LNCaP clone FGC (cell line): Measurements from ENCODE around the gene HSBP1L1.

Source experiments
- DNase-seq: peaks from one replicate; pipeline ENCODE4 v3.0.0-alpha.2; 2011; ENCODE audit warnings: low read depth
- H3K4me3 ChIP-seq: 2 replicates; pipeline ENCODE4 v1.5.1; 2011; ENCODE audit warnings: mild to moderate bottlenecking, low read depth, low read length, control low read depth
- CTCF ChIP-seq: IDR thresholded peaks from 2 replicates; pipeline ENCODE4 v1.5.1; 2012; ENCODE audit warnings: mild to moderate bottlenecking; ENCODE audit not compliant: control insufficient read depth, insufficient read depth; ENCODE audit errors: extremely low read depth

The HSBP1L1 gene

GRCh38 chr18:79931475-79931874, 33.0 kb upstream of the HSBP1L1 start:
- TF ChIP-seq CTCF: no peak
- DNase-seq: no peak

GRCh38 chr18:79932907-79933306, 31.5 kb upstream of the HSBP1L1 start:
- no peak for DNase-seq
- TF ChIP-seq CTCF: no peak
- H3K4me3 ChIP-seq: no peak overlapping the region

More at GRCh38 chr18:79931475-79931874, 33.0 kb upstream of the HSBP1L1 start:
- H3K4me3 ChIP-seq: no peak overlapping the region

GRCh38 chr18:79933765-79934164, 30.7 kb upstream of the HSBP1L1 start:
- no peak for DNase-seq
- peak; percentile 71 for TF ChIP-seq CTCF
- H3K4me3 ChIP-seq: no peak overlapping the region

GRCh38 chr18:79934311-79935097, 29.9 kb upstream of the HSBP1L1 start:
- no peak overlapping the region for H3K4me3 ChIP-seq
- no peak for DNase-seq
- peak; percentile 52 for TF ChIP-seq CTCF

- no peak for DNase-seq
- H3K4me3 ChIP-seq: no peak overlapping the region
- TF ChIP-seq CTCF: no peak
These were observed 29.4 kb upstream of the HSBP1L1 start for GRCh38 chr18:79935098-79935480.

GRCh38 chr18:79935499-79935898, 28.9 kb upstream of the HSBP1L1 start:
- no peak overlapping the region for H3K4me3 ChIP-seq
- no peak for TF ChIP-seq CTCF
- no peak for DNase-seq

- no peak for TF ChIP-seq CTCF
- no peak for DNase-seq
- no peak overlapping the region for H3K4me3 ChIP-seq
These were observed 28.5 kb upstream of the HSBP1L1 start for GRCh38 chr18:79935925-79936324.
